ENCODE measurements around the gene BGLAP. TPM values are rescaled to one million over a fixed set of nuclear protein-coding genes. Genes with fewer than 3 reads are reported as not detected.

Gene BGLAP
- total and polyA plus RNA-seq, 2 donors (not counting 3 experiments of a cell fraction or from before 2014, with no cell fraction given) = 0.65 to 1.0 TPM

DNA sequence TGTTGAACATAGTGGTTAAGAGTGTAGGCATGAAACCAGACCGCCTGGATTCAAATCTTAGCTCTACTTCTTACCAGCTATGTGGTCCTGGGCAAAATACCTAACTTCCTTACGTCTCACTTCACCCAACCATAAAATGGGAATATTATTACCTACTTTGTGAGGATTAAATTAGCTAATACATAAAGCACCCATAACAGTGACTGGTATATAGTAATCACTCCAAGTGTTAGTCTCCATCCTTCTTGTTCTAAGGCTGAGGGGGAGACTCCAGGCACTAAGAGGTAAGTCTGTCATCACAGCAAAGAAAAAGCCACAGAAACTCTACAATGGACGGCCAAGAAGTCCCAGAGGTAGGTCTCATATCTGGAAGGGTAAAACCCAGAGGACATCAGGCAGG lies 37.9 kb downstream of the BGLAP start:
- CTCF ChIA-PET = interaction anchor here (1.2 to 1.6 kb wide), 3 partner anchors 11 to 25 kb away, joined by 3 to 5 read pairs (median 3); no protein-coding TSS in a partner anchor
- BruUV-seq (replicated peaks) = no TSS peak
- peaks cover 2% of the 10 kb centered on the region for H4K20me1 ChIP-seq (replicated peaks; ENCODE audit: control insufficient read depth, extremely low read depth, insufficient read depth, low read length)
- TF ChIP-seq GATA2 (IDR thresholded peaks at IDR 0.05; ENCODE audit: insufficient read depth, insufficient read length, low read depth, low read length) (no peak), POLR2A (IDR thresholded peaks at IDR 0.05; ENCODE audit: low read depth, low read length) (no peak), MYC (IDR thresholded peaks at IDR 0.05; ENCODE audit: low read depth, low read length) (no peak), POLR2AphosphoS5 (IDR thresholded peaks at IDR 0.05; ENCODE audit: insufficient read depth, low read depth, low read length) (no peak), JUN (IDR thresholded peaks at IDR 0.05; ENCODE audit: borderline replicate concordance, insufficient read depth, insufficient read length, low read depth) (no peak), EZH2 (IDR thresholded peaks at IDR 0.05; ENCODE audit: borderline replicate concordance, low read depth, low read length, severe bottlenecking) (no peak), FOS (IDR thresholded peaks at IDR 0.05; ENCODE audit: borderline replicate concordance, insufficient read depth, low read length) (no peak)
- TF ChIP-seq, protein P1, sequence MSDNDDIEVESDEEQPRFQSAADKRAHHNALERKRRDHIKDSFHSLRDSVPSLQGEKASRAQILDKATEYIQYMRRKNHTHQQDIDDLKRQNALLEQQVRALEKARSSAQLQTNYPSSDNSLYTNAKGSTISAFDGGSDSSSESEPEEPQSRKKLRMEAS (IDR thresholded peaks at IDR 0.05; ENCODE audit: insufficient read depth, insufficient read length) = no peak
- TF ChIP-seq, protein P2, sequence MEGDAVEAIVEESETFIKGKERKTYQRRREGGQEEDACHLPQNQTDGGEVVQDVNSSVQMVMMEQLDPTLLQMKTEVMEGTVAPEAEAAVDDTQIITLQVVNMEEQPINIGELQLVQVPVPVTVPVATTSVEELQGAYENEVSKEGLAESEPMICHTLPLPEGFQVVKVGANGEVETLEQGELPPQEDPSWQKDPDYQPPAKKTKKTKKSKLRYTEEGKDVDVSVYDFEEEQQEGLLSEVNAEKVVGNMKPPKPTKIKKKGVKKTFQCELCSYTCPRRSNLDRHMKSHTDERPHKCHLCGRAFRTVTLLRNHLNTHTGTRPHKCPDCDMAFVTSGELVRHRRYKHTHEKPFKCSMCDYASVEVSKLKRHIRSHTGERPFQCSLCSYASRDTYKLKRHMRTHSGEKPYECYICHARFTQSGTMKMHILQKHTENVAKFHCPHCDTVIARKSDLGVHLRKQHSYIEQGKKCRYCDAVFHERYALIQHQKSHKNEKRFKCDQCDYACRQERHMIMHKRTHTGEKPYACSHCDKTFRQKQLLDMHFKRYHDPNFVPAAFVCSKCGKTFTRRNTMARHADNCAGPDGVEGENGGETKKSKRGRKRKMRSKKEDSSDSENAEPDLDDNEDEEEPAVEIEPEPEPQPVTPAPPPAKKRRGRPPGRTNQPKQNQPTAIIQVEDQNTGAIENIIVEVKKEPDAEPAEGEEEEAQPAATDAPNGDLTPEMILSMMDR (IDR thresholded peaks at IDR 0.05; ENCODE audit: extremely low read depth in 1 of 2, insufficient read depth in 1 of 2, low read depth in 1 of 2, low read length in 2 of 2) = no peak
- H3K9me1 ChIP-seq (replicated peaks; ENCODE audit: control insufficient read depth, extremely low read depth, insufficient read depth, low read length) = no peaks in the 10 kb centered on the region
- H3K9me3 ChIP-seq (replicated peaks; ENCODE audit: control insufficient read depth, insufficient read depth, low read length) = no peaks in the 10 kb centered on the region
- FAIRE-seq = no peak
- no peak overlapping the region for H2AFZ ChIP-seq (ENCODE audit: low read depth, low read length)
- dilution Hi-C loops (cut with MboI; ENCODE audit: extremely low pct_ligation_motif_present, low sequenced_read_pairs) (no loop called here), intact Hi-C loops (cut with micrococcal nuclease) (no loop called here)
- H3K4me2 ChIP-seq (ENCODE audit: insufficient read depth, low read length) = no peak overlapping the region
- POLR2A ChIA-PET = no interaction called here
- no peak overlapping the region for H3K4me3 ChIP-seq (replicated peaks in 1 of 3; ENCODE audit: insufficient read depth in 1 of 3, low read depth in 1 of 3, low read length in 3 of 3)
- peaks cover 46% of the 10 kb centered on the region for H3K79me2 ChIP-seq (ENCODE audit: control insufficient read depth, insufficient read depth, low read length)
- peaks cover 14% of the 10 kb centered on the region for H3K4me1 ChIP-seq (ENCODE audit: control insufficient read depth, extremely low read depth, insufficient read depth, low read length)
- H3K27me3 ChIP-seq (ENCODE audit: control insufficient read depth in 2 of 2, insufficient read depth in 2 of 2, low read length in 2 of 2) = no peaks in the 10 kb centered on the region
- H3K36me3 ChIP-seq (ENCODE audit: control insufficient read depth in 2 of 2, extremely low read depth in 1 of 2, insufficient read depth in 2 of 2, low read length in 2 of 2) = peaks cover 8 to 22% of the 10 kb centered on the region in 2 experiments
- no peak for DNase-seq (ENCODE audit: low read depth, low spot score)
- no peak overlapping the region for H3K9ac ChIP-seq (replicated peaks; ENCODE audit: extremely low read depth, insufficient read depth, low read length)
- H3K27ac ChIP-seq (ENCODE audit: insufficient read depth, low read depth, low read length) = no peak overlapping the region
